Activated CD4-positive, CD25-positive, alpha-beta regulatory T cell treated with anti-CD3 and anti-CD28 coated beads, Interleukin-2, amount 50 U/mL, for 16 hours (primary cell): ENCODE data around the gene ARMC7.
A peak's percentile ranks its signal among the peaks of the same experiment; 100 is the strongest.
"Not testable (repeated sequence)": the region's sequence is repeated elsewhere in the genome, so short reads cannot be mapped to it uniquely, and the experiment has no call there.

Source experiments
- DNase-seq: peaks from one replicate; pipeline ENCODE4 v3.0.0-alpha.2; 2020; ENCODE audit warnings: low read depth, low spot score

ARMC7 gene

DNA sequence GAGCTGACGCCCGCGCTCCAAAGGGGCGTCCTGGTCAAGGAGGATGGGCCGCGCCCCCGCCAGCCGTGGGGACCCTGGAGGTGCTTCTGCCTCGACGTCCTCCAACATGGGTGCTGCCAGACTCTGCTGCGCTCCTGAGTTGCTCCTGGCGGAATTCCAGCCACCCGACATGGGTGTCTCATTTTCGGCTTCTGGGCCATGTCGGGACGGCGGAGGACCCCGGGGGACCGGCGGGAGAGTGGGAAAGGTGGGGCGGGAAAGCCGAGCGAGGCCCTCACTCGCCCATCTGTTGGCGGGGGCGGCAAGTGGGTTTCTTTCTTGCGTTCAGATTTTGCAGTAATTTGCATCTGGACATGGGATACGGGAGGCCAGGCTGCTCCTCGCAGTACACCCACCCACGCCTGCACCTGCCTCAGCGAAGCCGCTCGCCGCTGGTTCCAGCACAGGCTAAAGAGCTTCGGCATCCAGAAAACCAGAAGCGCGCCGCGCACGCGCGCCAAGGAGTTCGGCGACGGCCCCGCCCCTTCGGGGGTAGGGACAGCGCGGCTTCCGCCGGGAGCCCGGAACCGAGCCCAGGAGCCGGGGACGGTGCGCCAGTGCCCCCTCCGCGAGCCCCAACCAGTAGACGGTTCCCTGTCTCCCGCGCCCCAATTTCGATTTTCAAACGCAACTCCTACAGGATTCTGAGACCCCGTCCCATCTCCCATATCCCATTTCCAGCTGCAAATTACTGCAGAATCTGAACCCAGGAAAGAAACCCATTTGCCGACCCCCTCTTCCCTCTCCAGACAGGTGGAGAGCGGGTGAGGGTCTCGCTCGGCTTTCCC lies at the start of gene ARMC7:
Gene ARMC7 (plus strand): TSS at position 563 of the 827 bp plus-strand sequence. CDS start 320 bp downstream, outside the sequence.
- peak; percentile 78 for DNase-seq

DNA sequence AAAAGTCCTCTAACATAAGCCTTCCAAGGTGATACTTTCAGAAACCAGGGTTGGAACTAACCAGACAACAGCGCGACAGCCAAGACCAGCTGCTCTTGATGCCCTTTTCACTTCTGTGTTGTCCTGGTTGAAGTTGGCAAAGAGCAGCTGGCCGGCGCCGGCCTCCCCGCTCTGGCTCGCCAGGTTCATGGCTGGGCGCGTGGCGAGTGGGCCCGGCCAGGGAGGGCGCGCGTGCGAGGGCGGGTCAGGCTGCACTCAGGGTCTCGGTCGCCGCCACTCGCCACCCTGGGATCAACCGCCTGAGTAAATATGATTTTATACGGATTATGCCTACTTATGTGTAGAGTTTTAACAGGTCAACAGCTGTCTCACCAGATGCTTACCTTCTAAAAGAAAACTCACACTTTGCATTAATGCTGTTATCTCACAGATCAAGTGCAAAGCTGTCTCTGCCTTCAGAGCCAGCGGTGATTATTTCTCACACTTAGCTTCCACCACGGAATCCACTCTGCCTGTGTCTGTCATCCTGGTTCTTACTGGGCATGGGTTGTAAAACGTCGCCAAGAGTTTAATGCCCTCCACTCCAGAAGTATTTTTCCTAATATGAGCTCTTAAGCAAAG lies 49.2 kb upstream of the ARMC7 start:
- DNase-seq: no peak

DNA sequence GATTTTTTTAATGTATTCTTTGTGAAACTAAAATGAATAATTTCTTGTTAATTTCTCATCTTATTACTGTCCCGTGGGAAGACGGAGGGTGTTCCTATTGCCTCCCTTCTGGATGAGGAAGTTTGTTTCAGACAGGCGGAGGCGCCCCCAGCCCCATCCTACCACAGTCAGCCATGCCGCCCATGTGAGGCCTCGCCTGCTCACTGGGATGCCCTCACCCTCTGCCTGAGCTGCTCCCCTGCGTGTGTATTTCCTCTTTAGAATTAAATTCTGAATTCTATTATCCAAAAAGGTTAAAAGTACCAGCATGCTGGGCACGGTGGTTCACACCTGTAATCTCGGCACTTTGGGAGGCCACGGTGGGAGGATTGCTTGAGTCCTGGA lies 48.7 kb upstream of the ARMC7 start:
- no peak for DNase-seq

DNA sequence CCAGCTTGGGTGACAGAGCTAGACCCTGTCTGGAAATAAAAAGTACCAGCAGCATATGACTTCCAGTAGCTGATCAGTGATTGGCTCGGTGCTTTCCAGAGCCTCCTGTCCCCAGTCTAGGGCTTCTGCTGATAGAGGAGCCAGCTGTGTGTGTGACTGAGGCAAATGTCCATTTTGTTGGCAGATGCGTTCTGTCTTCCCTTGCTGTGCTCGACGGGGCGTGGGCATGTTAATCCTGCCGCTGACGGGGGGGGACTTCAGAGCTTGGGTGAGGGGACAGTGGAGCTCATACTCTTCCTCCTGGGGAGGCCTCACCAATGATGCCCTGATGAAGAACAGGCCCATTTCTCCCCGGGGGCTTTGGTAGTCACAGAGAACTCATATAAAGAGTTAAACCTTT lies 48.2 kb upstream of the ARMC7 start:
- DNase-seq: no peak

DNA sequence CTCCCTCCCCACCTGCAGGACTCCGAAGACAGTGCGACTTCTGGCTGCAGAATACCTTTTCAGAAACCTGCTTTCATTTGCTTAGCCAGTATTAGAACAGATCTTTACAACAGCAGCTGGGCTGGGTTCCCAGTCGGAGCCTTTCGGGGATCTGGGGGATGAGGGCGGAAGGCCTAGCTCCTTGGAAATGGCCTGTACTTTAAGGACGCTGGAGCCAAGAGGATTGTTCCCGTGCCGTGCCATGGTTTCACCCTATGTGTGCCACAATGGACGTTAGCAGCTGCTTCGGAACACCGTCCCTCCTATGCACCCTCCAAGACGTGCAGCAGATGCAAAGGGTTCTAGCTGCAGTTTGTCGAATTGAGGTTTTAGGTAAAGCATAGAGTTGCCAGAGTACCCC lies 46.6 kb upstream of the ARMC7 start:
- no peak for DNase-seq

DNA sequence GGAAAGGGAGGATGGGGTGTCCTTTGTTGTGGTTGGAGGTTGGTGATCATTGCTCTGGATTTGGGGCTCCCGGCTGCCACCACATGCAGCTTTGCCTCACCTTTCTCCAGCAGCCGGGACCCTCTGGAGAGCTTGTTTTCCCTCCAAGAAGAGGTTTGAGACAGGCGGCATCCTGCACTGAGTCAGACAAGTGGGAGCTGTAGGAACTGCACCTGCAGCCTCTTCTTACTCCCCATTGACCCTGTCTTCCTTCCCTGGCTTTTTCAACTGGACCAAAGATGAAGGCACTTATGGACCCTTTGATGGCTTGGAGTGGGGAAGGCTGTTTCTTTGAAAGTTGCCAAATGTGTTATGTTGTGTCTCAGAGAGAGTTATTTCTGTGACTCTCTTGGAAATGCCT lies 46.1 kb upstream of the ARMC7 start:
- no peak for DNase-seq

DNA sequence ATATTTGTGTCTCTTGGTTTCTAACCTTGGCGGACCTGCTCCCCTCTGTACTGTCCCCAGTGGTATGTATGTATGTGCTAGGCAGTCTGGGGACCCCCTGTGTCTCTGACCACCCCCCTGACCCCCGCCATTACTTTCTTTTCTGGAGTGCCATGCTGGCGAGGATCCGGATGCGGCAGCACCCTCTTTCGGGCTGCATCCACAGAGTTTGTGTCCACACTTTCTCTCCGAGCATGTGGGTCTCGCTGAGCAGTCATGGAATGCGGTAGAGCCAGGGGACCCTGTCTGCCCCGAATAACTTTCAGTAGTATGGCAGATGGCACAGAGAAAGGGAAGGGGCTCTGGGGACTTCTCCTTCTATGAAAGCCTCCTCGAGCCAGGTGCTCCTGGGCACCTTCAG lies 45.7 kb upstream of the ARMC7 start:
- DNase-seq: no peak

DNA sequence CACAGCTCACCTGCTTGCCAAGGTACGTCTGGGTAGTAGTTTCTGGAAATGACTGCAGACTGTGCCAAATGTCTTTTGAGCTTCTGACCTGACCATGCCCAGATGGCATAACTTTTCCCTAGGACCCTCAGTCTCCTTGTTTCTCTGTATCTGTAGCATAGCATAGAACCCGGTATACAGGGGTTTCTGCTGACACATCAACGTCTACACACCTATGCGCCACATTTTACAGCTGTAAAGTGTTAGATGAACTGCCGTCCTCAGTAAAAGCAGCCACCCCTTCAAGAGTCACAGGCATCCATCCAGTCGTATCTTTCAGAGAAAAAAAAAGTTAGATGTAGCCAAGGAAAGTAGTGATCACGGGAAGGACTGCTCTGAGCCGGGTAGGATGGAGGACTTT lies 45.3 kb upstream of the ARMC7 start:
- DNase-seq: no peak

DNA sequence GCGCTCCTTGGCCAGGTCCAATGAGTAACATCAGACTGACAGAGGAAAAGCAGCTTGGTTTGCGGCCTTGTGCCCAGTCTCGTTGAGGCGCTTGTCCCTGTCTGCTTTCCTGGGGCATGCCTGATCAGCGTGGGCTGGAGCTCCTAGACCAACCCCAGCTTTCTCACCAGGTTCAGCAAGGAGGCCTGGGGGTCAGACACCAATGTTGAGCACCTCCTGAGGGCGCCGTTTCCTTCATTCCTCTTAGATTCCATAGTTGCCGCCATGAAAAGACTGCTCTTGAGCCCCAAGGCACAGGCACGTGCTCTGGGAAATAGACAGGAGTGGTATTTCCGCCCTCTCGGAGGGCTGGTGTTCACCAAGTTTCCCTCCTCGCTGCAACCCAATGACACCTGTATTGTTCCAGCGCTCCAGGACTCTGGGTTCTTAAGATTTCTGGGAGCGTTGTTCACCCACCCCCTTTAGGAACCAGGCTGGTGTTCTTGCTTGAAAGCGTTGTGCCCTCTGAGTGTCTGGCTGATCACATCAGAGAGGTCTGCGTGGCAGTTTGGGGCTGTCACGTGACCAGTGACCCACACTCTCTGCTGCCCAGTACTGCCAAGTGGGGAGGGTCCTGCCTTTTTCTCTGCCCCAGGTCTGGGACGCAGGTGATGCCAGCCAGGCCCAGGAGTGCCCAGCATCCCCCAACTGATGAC lies 44.8 kb upstream of the ARMC7 start:
- DNase-seq: no peak

DNA sequence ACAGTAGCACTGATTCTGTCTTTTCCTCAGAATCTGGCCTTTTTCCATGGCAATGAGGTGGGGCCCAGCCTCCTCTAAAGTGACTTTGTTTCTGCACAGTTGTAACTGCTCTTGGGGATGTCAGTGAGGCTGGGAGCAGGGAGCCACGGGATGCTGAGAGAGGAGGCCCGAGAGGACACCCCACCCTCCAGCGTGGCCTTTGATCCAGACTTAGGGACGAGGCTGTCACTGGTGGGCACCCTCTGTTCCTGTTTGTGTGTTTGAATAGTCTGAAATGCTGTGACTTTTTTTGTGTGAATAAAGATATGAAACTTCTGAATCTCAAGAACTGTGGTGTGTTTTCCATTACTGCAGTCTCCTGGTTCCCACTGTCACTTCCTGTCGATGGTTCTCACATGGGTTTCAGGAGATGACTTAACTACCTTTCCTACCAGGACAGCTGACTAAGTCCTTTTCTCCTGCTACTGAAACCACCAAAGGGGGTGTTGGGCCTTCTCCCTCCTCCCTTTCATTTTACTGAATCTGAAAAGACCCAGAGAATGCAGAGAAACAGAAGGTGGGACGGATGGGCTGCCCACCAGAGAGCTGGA lies 44.1 kb upstream of the ARMC7 start:
- DNase-seq: no peak

DNA sequence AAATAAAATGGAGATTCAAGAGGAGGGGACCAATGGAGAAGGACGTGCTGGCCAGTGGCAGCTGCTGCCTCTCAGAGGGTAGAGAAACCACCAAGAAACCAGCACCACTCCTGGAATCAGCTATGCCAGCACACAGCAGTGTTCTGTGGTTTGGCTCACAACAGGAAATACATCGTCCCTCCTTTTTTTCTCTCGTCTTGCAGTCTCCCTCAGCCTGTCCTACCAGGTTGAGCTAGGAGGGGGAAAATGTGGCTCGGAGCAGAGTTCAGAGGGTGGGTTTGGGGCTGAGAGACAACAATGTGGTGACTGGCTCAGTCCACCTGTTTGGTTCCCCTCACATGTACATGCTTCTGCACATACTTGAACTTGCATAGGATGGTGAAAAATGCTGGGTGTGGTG lies 41.9 kb upstream of the ARMC7 start:
- no peak for DNase-seq

DNA sequence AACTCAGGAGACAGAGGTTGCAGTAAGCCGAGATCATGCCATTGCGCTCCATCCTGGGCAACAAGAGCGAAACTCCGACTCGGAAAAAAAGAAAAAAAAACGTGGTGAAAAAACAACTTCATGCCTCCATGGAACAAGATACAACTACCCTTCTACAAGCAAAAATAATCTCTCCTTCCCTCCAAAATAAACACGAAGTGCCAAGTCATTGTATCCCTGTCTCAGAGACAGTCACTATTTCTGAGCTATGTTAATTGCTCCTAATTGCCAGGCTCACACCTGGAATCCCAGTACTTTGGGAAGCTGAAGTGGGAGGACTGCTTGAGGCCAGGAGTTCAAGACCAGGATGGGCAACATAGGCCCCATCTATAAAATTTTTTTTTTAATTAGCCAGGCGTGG lies 41.0 kb upstream of the ARMC7 start:
- no peak for DNase-seq

DNA sequence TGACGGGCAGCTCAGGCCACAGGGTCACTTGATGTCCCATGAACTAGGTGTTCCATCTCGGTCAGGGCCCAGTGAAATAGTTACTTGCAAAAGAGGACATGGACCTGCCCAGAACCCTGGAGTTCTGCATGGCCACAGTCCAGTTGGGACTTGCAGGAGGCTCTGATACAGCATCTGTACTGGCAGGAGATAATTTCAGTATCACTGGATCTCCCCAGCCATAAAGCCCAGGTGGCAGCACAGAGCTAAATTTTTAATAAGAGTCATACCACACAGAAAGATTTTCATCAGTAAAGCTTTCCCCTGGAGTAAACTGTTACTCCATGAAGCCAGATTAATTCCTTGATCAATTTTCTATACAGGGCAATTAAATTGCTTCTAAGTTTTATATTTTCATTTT lies 40.0 kb upstream of the ARMC7 start:
- no peak for DNase-seq

DNA sequence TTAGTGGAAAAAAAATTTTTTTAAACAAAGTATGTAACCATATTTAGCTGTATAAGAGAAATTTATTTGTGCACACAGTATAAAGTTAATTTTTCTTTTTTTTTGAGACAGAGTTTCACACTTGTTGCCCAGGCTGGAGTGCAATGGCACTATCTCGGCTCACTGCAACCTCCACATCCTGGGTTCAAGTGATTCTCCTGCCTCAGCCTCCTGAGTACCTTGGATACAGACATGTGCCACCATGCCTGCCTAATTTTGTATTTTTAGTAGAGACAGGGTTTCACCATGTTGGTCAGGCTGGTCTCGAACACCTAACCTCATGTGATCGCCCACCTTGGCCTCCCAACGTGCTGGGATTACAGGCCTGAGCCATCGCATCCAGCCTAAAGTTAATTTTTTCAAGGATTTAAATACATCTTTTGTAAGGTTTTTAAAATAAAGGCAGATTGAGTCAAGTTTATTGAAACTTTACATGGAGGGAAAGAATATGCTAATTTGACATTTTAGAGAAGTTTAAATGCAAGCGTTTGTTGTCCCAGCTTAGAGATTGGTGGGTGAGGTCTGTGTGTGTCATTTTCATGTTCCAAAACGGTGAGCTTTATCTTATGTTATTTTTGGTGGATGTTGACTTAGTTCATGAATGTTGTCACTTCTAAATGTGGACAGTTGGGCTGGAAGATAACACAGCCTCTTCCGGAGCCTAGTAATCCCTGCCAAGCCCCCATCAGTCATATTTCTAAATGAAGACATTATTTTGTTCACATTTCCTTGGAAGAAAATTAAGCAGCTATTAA lies 38.1 kb upstream of the ARMC7 start:
- DNase-seq: not testable (repeated sequence)

DNA sequence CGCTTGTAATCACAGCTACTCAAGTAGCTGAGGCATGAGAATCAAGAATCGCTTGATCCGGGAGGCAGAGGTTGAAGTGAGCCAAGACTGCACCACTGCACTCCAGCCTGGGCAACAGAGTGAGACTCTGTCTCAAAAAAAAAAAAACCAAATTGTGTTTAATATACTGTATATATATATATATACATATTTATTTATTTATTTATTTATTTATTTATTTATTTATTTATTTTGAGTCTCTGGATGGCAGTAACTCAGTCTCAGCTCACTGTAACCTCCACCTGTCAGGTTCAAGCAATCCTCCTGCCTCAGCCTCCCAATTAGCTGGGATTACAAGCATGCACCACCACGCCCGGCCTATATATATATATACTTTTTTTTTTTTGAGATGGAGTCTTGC lies 36.9 kb upstream of the ARMC7 start:
- DNase-seq: not testable (repeated sequence)

DNA sequence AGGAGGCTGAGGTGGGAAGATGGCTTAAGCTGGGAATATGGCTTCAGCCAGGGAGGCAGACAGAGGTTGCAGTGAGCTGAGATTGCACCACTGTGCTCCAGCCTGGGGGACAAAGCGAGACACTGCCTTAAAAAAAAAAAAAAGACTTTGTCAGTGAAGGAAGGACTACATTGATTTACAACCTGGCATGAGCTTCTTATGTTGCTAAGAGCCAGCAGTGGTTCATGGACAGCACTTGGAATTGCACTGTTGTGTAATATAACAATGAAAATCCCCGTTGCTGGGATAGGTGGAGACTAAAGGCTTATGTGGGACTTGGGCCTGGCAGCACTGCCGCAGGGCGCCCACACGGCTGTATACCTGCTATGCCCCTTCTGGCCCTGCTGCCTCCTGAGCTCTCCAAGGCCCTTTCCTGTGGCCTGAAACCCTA lies 36.1 kb upstream of the ARMC7 start:
- no peak for DNase-seq

DNA sequence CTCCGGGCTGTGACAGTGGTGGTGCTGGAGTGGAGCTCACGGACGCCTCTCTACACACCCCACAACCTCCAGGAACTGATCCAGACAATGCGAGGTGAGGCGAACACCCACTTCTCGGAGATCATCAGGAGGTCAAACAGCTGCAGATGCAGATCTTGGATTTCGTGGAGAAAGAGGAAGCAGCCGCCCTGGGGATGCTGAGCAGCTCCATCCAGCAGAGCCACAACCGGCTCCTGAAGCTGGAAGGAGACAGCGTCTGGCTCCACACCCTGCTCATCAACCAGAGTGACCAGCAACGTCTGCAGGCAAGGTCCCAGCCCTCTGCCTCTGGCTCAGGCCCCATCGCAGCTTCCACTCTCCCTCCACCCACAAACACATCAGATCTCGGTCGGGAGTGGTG lies 35.2 kb upstream of the ARMC7 start:
- DNase-seq: no peak

DNA sequence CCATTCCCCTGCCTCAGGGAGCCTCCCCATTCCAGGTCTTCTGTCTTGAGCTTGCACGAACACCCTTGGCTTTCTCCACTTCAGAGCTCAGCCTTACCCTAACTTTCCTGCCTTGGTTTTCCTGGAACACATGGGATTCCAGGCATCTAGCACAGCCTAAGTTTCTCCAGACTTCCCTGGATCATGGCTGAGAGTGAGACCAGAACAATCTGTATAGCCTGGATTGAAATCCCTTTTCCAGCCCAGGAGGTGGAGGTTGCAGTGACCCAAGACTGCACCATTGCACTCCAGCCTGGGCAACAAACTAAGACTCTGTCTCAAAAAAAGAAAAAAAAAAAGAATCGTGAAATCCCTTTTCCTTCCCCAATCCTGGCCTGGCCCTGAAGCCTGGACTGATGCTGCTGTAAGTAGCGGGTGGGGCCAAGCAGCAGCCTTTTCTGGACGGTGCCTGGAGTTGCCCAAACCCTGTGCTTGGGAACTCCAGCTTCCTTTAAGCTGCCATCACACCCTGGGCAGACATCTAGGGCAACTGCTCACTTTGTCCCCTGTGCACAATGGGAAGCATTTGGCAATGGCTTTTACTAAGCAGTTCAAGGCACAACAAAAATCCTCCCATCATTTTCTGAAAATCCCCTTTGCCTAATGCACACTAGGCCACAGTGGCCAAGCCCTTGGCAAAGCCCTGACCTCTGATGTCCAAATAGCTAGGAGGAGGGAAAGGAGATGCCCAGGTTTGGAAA lies 34.0 kb upstream of the ARMC7 start:
- DNase-seq: no peak

DNA sequence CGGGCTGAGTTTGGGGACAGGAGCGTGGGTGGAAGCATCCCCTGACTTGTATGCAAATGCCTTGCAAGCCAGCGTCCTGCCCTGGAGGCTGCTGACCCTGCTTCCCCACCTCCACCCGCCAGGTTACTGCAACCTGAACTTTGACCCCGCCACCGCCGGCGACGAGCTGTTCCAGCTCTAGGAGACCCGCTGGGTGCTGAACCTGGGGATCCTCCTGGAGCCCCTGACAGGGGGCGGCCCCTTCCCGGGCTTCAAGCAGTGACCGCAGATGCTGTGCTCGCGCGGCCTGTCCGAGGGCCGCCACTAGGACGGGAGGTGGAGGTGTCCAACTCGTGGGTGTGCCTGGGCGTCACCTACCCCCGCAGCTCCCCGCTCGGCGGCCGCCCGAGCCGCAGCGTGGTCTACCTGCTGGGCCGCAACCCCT lies 32.7 kb upstream of the ARMC7 start:
- no peak for DNase-seq

DNA sequence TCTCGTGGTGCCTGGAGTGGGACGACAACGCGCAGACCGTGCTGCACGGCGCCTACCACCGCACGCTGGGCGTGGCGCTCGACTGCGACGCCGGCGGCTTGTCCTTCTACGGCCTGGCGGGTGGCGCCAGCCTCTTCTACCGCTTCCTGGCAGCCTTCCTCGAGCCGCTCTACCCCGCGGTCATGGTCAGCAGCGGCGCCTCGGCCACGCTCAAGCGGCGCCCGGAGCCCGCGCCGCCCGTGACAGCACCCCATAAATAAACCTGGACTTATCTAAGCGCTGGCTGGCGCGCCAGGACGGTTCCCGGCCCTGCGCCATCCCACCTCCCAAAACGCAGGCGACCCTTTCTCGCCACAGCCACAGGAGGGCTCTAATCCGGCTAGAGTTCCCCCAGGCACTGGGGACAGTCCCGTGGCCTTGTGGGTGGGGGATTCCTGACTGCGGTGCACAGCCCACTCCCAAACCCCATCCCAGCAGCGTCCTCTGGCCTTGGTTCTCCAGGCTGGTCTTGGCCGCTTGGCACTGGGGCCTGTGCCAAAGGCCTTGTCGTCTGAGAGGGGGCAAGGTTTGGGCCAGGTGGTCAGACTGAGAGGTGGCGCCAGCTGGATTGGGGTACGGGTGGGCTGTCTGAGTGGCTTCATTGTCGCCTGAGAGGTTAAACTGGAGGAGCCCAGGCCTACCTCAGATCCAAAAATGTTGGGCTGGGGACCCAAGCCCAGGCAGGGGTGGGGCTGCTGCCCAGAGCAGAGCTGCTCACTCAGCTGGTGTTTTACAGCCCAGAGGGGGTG lies 32.1 kb upstream of the ARMC7 start:
- no peak for DNase-seq
